Stimulated activated CD4-positive, alpha-beta T cell treated with anti-CD3 and anti-CD28 coated beads, Interleukin-2, amount 100 ng/mL, for 4 hours (primary cell): Measurements from ENCODE around the gene C9orf57.
"Not testable (repeated sequence)": the region's sequence is repeated elsewhere in the genome, so short reads cannot be mapped to it uniquely, and the experiment has no call there.

ENCODE experiments used
- DNase-seq: peaks from one replicate; pipeline ENCODE4 v3.0.0-alpha.2; 2020; ENCODE audit warnings: low read depth

The C9orf57 gene, protein sequence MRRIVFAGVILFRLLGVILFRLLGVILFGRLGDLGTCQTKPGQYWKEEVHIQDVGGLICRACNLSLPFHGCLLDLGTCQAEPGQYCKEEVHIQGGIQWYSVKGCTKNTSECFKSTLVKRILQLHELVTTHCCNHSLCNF

DNA sequence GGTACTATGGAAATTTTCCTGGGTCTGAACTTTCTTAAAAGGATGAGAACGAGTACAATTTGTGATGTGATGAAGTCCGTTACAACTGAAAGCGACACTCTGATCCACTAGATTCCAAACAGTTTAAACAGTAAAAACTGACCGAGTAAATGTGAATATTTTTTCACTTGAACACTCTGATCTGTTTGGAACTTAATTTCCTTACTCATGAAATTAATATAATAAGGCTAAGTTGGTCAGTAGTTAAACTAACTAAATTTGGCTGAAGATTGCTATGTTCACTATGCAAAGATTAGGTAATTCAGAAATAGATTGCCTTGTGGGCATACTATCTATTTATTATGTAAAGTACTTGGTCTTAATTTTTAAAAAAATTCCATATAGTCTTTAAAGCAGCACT lies at the start of gene C9orf57:
Gene C9orf57 (minus strand): TSS at position 101 of the 400 bp plus-strand sequence. CDS start 1,282 bp downstream, outside the sequence.
- DNase-seq = no peak

DNA sequence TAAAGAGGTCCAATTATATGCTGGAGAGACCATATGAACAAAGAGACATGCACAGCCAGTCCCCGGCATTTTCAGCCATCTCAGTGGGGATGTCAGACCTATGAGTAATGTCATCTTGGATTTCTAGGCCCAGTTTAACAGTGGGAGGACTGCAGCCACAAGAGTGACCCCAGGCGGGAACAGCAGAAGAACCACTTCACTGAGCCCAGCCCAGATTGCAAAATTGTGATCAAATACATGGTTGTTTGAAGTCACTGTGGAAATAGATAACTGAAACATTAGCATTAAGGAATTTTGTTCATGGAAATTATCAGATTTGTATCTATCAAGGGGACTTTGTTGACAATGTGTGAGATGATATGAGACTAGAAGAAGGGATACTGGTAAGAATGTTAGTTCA lies 42.1 kb upstream of the C9orf57 start:
- no peak for DNase-seq

DNA sequence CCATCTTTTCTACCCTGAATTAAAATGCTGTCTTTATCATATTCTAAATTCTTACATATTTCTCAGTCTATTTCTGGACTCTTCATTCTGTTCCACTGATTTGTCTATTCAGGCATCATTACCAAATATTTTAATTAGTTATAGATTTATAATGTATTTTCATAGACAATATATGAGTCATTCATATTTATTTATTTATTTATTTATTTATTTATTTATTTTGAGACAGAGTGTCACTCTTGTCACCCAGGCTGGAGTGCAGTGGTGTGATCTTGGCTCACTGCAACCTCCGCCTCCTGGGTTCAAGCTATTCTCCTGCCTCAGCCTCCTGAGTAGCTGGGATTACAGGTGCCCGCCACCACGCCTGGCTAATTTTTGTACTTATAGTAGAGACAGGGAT lies 35.1 kb upstream of the C9orf57 start:
- DNase-seq = not testable (repeated sequence)

DNA sequence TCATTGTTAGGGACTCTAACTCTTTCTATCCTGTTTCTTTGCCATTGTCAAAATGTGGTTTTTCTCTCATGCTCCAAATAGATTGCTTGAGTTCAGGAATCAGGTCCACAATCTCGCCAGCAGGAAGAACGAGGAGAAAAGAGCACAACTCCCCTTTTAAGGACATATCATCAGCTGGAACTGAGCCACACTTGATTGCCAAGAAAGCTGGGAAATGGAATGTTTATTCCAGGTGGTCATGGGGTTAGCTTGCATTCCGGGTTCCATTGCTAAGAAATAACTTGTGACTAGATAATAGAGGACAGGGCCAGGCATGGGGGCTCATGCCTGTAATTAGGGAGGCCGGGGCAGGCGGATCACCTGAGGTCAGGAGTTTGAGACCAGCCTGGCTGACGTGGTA lies 32.4 kb upstream of the C9orf57 start:
- no peak for DNase-seq

DNA sequence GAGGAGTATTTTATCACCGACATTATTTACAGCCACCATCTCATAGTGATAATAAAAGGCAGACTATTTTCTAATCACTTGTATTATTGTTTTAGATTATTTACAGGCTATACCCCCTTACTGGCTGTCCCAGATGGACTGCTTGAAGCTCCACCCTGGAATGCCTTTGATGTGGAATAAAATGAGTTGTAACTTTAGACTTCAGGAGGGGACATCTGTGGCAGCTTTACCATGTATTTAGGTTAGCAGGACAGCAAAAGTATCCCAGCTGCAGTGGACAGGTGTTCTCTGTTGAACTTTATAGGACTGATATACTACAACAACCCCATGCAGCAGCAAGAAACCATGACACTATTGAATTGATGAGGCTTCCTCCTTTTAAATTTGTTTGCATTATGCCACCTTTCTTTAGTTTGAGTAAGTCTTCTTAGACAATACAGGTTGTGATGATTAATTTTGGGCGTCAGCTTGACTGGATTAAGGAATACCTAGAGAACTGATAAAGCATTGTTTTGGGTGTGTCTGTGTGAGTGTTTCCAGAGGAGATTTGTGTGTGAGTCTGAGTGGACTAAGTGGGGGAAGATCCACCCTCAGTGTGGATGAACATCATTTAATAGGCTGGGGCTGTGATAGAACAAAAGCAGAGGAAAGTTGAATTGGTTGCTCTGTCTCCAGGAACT lies 29.2 kb upstream of the C9orf57 start:
- DNase-seq = no peak

DNA sequence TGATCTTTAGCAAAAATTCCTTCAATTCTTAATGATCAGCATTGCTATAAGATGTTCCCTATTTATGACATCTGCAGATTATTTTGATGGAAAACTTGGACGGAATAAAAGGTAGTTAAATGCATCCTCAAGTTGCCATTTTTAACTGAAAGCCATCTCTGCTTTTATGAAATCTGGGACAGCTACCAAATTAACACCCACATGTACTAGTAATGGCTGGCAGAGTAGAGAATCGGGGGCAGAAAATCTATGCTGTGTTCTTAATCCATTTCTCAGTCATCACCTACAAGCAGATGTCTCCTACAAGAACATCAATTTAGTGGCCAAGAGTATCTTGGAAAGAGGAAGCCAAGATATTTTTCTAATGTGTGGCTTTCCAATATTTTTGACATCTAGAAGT lies 22.1 kb upstream of the C9orf57 start:
- DNase-seq = no peak

DNA sequence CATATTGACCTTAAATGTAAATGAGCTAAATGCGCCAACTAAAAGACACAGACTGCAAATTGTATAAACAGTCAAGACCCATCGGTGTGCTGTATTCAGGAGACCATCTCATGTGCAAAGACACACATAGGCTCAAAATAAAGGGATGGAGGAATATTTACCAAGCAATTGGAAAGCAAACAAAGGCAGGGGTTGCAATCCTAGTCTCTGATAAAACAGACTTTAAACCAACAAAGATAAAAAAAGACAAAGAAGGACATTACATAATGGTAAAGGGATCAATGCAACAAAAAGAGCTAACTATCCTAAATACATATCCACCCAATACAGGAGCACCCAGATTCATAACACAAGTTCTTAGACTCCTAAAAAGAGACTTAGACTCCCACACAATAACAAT lies 14.3 kb upstream of the C9orf57 start:
- DNase-seq = not testable (repeated sequence)

DNA sequence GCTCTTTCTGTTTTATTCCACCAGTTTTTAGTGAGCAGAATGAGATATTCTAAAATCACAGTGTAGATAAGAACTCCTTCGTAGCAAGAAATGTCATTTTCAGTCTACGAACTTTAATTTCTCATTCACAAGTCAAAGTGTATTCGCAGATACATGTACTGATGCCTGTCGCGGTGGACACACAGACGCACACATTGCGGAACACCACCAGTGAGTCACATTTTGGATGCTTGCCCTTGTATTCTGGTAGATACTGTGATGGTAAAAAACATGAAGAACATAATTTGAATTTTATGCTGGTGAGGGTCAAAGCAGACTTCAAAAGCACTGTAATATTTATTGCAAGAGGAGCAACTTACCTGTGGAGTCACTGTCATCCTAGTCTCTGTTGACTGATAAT lies 4.7 kb upstream of the C9orf57 start:
- DNase-seq = no peak

DNA sequence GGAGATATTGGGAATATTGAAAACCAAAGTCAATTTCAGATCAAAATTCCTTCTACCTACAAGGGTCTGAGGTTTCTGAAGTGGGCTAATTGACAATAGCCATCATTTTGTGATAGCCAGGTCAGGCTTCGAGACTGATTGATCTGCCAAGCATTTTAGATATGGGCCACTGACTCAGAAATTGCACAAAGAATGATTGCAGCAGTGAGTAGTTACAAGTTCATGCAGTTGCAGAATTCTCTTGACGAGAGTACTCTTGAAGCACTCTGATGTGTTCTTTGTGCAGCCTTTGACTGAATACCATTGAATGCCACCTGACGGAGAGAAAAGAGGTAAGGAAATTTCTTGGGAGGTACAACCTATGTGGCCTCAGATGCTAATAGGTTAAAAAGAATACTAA lies 8.3 kb downstream of the C9orf57 start:
- no peak for DNase-seq

DNA sequence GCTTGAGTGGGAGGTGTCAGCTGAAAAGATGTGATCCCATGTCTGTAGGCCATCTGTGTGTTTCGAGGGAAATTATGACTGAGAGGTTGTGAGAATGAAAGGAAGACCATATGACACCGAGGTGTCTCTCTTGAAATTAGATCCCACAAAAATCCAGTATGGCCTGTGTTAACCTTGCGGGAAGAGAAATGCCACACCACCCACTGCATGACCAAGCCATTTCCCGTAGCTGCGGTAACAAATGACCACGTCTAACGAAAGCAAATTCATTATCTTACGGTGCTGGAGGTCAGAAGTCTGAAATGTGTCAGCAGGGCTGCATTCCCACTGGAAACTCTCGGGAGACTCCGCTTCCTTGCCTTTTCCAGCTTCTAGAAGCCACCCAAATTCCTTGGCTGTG lies 11.6 kb downstream of the C9orf57 start:
- no peak for DNase-seq

DNA sequence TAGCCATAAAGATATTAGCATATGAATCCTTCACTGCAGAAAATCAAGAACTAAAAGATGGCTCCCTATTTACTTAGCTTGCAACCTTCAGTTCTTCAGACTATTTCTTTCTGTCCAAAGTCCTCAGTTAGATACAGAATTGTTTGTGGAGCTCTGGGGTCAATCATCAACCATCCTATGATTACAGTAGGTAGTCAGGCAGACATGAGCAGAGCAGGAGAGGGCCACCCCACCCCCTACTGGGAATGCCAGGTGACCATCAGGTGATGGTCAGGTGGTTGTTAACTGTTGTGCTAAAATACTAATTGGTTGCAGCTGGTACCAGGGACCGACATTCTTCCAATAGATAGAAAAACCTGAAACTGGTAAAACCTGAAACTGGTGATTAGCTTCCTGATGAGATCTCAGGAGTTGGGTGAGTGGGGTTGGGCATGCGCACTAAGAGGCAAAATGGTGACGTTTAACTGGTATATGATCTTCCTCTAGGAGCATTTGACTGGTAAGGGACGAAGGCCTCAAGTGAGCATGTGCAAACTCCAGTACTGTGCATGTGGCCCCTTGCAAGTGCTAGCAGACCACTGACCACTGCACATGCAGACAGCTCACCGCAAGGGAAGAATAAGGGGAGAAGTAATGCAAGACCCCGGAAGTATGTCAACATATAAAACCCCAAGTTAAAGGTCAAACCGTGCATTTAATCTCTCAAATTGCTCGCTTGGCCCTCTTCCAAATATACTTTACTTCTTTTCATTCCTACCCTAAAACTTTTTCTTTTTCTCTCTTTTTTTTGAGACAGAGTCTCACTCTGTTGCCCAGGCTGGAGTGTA lies 13.6 kb downstream of the C9orf57 start:
- no peak for DNase-seq

DNA sequence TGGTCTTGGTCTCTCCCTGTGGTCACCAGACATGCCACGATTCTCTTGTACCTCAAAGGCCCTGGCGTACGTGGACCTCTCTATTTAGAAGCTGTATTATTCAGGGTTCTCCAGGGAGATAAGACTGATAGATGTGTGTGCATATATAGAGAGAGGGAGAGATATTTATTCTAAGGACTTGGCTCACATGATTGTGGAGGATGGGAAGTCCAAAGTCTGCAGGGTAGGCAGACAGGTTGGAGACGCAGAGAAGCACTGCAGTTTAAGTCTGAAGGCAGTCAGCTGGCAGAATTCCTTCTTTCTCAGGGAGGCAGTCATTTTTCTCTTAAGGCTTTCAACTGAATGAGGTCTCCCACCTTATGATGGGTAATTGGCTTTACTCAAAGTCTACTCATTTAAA lies 16.3 kb downstream of the C9orf57 start:
- DNase-seq = no peak

DNA sequence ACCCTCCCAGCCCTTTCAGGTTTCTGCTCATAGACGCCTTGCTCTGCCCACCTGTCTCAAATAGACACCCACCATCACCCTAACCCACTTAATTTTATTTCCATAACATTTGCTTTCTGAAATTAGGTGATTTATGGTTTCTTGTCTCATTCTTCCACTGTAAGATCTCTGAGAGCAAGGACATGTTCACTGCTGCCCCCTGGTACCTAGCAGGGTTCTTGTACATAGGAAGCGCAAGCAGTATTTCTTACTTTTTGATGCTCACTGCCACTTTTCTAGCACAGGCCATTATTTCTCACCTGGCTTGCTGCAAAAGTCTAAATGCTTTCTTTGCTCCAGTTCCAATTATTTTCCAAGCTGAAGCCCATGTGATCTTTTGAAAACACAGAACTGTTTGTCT lies 16.8 kb downstream of the C9orf57 start:
- DNase-seq = no peak

DNA sequence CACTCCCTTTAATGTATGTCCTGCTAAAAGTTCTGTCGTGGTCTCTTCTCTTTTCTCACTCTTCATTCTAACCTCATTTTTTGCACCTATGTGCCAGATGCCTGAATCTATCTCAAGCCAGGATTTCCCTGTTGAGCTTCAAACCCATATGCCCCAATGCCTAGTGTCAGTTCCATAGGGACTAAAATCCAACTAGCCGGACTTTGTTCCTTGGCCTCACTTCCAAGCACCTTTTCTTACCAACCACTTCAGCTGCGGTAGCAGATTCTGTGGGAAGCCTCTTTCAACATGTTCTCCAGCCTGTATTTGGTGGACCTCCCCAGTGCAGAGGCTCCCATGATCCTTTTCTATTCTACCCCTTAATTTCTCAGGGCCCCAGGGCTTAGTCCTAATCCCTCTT lies 17.5 kb downstream of the C9orf57 start:
- no peak for DNase-seq

DNA sequence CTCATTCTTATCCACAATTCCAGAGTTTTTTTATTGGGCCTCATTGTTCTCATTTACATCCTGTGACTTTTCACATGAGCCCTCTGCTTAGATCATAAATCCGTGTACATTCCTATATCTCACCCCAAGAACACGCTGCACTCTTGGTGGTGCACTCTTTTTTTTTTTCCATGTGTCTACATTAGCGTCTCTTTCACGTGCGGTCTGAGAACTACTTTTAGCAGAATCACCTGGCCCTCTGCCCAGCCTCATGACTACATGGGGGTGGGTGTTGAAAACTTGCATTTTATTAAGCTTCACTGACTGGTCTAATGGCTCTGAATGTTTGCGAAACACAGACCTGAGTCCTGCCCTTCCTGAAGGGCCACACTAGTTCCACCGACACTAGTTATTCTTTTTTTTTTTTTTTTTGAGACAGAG lies 18.6 kb downstream of the C9orf57 start:
- DNase-seq = no peak

DNA sequence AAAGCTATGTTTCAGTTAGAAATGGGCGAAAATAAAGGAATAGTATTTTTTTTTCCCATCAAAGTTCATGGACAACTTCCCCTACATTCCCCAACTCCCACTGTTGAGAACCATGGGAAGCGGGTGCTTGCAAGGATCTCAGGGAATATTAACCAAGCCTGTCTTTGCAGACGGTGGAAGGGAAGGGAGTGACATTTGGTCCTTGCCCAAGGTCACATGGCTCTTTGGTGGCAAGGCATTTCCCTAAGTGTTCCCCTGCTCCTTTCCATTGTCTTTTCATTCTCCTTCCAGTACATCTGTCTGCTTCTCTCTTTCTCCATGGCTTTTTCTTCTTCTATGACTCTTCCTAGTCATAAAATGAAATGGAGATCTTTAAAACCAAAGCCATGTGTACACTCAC lies 19.0 kb downstream of the C9orf57 start:
- DNase-seq = no peak

DNA sequence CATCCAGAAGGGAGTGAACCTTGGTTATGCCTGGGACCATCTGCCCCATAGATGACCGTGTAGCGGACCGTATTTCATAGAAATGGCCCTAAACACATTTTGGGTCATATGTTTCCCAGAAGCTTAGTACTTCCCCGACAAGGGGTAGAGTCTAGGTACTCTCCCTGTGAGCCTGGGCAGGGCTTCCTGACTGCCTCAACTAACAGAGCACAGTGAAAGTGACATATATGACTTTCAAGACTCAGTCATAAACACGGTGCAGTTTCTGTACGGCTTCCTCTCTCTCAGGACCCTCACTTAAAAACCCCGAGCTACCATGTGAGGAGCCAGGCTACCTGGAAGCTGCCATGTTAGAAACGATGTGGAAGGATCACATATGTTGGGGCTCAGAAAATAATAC lies 20.9 kb downstream of the C9orf57 start:
- no peak for DNase-seq

DNA sequence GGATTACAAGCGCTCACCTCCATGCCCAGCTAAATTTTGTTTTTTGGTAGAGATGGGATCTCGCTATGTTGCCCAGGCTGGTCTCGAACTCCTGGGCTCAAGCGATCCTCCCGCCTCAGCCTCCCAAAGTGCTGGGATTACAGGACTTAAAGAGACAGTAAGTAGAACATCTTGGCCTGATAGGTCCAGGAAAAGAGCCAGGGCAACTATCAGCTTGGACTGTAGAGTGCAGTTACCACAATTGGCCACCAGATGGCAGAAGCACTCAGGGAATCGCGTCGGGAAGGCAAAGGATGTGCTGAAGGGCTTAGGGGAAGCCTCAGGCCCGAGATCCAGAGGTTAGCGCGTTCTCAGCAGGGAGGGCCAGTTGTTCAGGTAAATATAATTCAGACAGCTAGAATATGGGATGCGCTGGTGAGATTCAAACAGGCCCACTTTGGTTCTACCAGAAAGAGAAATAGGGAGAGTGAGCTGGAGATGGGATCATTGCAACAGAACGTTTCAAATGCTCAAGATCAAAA lies 21.5 kb downstream of the C9orf57 start:
- DNase-seq = peak; percentile 36

DNA sequence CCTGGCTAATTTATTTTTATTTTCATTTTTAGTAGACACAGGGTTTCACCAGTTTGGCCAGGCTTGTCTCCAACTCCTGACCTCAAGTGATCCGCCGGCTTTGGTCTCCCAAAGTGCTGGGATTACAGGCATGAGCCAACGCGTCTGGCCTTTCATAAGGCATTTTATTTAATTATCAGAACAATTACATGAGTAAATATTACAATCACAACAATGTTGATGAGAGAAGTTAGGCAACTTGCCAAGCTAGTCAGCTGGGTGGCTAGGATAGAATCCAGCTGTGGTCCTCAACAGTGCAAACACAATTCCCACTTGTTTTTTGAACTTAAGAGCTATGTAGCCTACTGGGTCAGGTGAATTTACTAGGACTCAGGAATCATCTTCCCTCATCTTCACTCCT lies 22.0 kb downstream of the C9orf57 start:
- DNase-seq = no peak

DNA sequence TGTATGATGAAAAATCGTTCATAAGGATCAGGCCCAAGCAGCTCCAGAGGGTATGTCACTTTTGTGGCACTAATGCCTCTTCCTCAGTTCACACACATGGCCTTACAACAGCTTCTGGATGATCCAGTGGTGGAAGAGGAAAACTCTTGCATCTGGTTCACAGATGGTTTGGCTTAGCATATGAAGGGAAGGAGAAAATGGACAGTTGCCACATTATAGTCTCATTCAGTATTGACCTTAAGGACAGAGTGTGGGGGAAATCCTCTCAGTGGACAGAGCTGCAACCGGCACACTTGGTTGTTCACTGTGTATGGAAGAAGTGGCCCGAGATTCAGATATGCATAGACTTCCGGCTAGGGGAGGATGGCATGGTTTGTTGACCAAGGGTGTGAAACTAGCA lies 22.8 kb downstream of the C9orf57 start:
- DNase-seq = no peak

DNA sequence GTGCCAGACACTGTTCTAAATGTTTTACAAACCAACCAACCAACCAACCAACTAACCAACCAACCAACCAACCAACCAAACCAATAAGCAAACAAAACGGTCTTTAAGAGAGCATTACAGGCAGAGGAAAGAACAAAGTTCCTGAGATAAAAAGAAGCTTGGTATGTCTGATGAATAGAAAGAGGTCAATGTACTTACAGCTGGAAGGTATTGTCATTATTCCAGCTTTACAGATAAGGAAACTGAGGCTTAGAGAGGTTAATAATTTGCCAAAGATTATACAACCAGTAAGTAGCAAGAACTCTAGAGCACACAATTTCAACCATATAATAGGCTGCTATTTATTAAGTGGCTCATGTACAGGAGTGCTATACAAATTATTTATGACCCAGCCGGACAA lies 29.6 kb downstream of the C9orf57 start:
- no peak for DNase-seq

DNA sequence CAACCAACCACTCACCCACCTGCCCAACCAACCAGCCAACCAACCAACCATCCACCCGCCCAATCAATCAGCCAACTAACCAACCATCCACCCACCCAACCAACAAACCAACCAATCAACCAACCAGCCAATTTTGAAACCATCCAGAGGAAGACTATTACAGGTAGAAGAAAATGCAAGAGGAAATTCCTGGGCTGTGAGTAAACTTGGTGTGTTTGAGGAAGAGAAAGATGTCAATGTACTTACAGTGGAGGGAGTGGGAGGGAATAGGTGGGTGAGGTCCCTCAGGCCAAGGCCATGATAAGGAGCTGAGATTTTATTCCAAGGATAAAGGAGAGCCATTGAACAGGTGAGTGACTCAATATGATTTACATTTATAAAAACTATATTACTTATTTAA lies 30.4 kb downstream of the C9orf57 start:
- no peak for DNase-seq

DNA sequence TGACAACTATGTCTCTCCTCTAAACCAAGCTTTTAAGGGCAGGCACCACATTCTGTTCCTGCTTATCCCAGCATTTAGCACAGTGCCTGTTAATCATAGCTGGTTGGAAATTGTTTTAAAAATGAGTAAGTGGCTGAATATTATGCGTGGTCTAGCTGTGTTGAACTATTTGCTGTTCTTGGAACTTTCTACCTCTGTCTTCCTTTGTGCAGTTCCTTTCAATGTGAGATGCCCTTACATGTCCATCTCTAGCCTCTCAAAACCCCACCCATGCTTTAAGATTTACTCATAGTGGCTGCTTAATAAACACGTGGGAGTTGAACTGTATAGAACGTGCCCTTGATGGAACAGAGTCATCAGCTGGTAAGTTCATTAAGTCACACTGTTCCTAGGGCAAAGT lies 34.5 kb downstream of the C9orf57 start:
- no peak for DNase-seq
